Thoracic aorta endothelial cell (primary cell): ENCODE measurements around the gene SEC14L2. TPM values are rescaled to one million over a fixed set of nuclear protein-coding genes. Genes with fewer than 3 reads are reported as not detected.

ENCODE experiments used
- small RNA-seq: library from RNA; depleted of rRNA; stranded (forward); fragments of <200 nt; gene quantifications from one replicate; pipeline ENCODE3, GENCODE V24; 2012
- total RNA-seq: library from RNA; depleted of rRNA; stranded (reverse); fragments of >200 nt; gene quantifications from 2 replicates; pipeline ENCODE4 v1.2.3, GENCODE V29; 2012

The SEC14L2 gene
- 37.0 and 38.5 TPM in 2 replicates for total RNA-seq

GRCh38 chr22:30396871-30397655 is at the start of gene SEC14L2:
Gene SEC14L2, plus strand, starts transcription at chr22:30397018. Its CDS starts 99 bp downstream, at chr22:30397117.

GRCh38 chr22:30356449-30357235 is 40.2 kb upstream of the SEC14L2 start, which contains the start of the genes CCDC157 and SF3A1:
Gene CCDC157, plus strand, starts transcription at chr22:30357007. Its CDS starts 8,994 bp downstream, at chr22:30366001.
Gene SF3A1, minus strand, starts transcription at chr22:30356894. Its CDS starts 102 bp downstream, at chr22:30356792.

DNA sequence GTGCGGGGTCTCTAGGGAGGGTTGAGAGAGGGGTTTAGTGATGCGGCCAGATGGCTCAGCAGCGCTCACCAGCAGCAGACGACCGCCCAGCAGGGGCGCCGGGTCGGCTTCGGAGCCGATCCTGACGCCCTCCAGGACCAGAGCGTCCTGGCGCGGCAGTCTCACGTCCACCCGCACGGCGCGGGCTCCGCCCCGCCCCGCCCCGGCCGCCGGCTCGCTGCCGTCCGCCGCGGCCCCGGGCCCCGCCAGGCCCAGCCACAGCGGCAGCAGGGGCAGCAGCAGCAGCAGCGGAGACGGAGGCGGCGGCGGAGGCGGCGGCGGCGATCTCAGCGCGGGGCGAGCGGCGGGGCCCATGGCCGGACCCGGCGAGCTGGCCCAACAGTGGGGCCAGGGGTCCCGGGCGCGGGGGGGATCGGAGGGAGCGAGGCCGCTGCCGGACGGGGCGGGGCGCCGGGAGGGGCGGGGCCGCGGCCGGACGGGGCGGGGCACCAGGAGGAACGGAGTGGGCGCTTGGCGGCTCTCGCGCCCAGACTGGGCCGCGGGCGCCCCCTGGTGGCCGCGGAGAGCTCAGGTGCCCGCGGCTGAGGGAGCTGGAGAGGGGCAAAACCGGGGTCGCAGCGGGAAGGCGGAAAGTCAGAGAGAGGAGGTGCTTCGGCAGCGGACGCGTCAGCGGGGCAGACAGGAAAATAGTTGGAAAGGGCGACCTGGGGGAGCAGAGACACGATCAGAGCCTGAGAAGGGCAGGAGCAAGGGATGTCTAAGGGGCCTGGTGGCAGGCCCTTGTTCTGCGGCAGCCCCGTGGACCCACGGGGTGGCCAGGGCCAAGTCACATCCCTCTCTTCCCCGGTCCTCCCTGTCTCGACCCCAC is 9.6 kb upstream of the SEC14L2 start, which contains the start of gene RNF215:
Gene RNF215 (minus strand): TSS at position 452 of the 868 bp plus-strand sequence. CDS start 98 bp downstream, at position 354.

GRCh38 chr22:30425616-30426387 is 29.0 kb downstream of the SEC14L2 start, which contains the start of gene MTFP1:
Gene MTFP1, plus strand, starts transcription at chr22:30425768. Its CDS starts 112 bp downstream, at chr22:30425880.

GRCh38 chr22:30471616-30472318 is 74.9 kb downstream of the SEC14L2 start, which contains the start of gene SEC14L3:
Gene SEC14L3, minus strand, starts transcription at chr22:30472017. Its CDS starts 59 bp downstream, at chr22:30471958.

Small RNA genes lying within 50 kb of the gene (small RNA-seq; reads per million reads assigned to genes)
- gene AC004832.3 (not detected), gene RNU6-564P (not detected)

Other genes with a start within 250 kb of the SEC14L2 start
- 0.27 and 0.86 TPM in 2 replicates for gene LIF, start 150.3 kb upstream of the SEC14L2 start, total RNA-seq
- gene OSM, start 130.2 kb upstream of the SEC14L2 start, total RNA-seq = not detected in 2 replicates
- 4.3 and 7.4 TPM in 2 replicates for gene CASTOR1, start 107.5 kb upstream of the SEC14L2 start, total RNA-seq
- gene TBC1D10A, start 70.1 kb upstream of the SEC14L2 start, total RNA-seq = 6.3 and 8.2 TPM in 2 replicates
- 40.0 and 62.1 TPM in 2 replicates for gene SF3A1, start 40.1 kb upstream of the SEC14L2 start, total RNA-seq
- 0.93 and 1.7 TPM in 2 replicates for gene CCDC157, start 40.0 kb upstream of the SEC14L2 start, total RNA-seq
- gene RNF215, start 9.6 kb upstream of the SEC14L2 start, total RNA-seq = 10.2 and 10.8 TPM in 2 replicates
- 30.1 and 40.9 TPM in 2 replicates for gene MTFP1, start 28.8 kb downstream of the SEC14L2 start, total RNA-seq
- gene SEC14L3, start 75.0 kb downstream of the SEC14L2 start, total RNA-seq = not detected in 2 replicates
- gene SEC14L4, start 108.7 kb downstream of the SEC14L2 start, total RNA-seq = not detected in 2 replicates
- 0.29 TPM in 1 of 2 replicates, not detected in the other for gene SEC14L6, start 149.7 kb downstream of the SEC14L2 start, total RNA-seq
- gene GAL3ST1, start 177.6 kb downstream of the SEC14L2 start, total RNA-seq = not detected in 2 replicates
- 81.3 and 90.4 TPM in 2 replicates for gene PES1, start 194.9 kb downstream of the SEC14L2 start, total RNA-seq
- 33.7 and 52.9 TPM in 2 replicates for gene TCN2, start 210.2 kb downstream of the SEC14L2 start, total RNA-seq
- 17.0 and 28.1 TPM in 2 replicates for gene SLC35E4, start 238.8 kb downstream of the SEC14L2 start, total RNA-seq